Activated CD4-positive, alpha-beta T cell treated with anti-CD3 and anti-CD28 coated beads, Interleukin-2, amount 50 U/mL, for 24 hours (primary cell): Measurements from ENCODE around the gene ABI3.

ENCODE experiments used
- DNase-seq, 2 donors: peaks; one replicate each; pipeline ENCODE4 v3.0.0-alpha.2; 2020; ENCODE audit warnings: low read depth in 1 of 2, low spot score in 1 of 2

Gene ABI3

DNA sequence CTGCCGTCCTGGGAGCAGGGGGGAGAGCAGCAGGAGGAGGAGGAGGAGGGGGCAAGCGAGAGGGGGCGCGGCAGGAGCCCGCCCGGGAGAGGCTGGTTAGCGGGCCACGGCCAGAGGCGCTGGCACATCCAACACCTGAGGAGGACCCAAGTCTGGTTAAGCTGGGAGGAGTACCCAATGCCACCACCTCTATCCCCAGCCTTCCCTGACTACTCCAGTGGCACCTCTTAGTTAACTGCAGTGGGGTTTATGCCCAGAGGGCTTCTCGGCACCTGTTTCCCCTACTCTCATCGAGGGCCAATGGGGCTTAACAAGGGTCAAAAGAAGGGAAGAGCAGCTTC is 14.5 kb downstream of the ABI3 start:
- no peak for DNase-seq

DNA sequence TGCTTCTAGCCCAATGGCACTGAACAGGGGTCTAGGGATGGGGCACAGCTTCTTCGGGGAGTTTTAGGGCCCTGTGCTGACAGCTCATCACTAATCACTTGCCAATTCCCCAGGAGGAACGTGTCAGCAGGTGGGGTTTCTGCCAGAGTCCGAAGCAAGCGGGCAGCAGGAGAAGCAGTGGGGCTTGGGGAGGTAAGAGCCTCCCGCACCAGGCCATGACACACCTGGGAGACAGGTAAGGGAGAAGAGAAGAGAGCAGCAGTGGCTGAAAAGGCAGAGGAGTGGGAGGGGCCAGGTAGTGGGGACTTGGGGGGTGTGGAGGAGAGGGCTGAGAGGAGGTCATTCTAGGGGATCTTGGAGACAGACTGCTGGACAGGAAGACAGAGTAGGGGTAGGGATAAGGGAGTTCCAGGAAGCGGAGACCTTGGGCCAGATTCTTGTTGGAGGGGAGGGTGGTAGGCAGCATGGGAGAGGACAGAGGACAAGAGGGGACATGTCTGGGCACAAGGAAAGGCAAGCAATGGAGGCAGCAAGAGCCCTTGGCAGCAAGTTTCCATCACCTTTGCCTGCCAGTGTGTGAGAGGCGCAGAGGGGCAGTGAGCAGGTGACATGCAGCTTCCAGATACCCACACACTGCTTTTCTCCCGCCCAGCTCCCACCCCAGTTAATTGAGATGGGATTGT is 15.2 kb downstream of the ABI3 start:
- DNase-seq = no peak

DNA sequence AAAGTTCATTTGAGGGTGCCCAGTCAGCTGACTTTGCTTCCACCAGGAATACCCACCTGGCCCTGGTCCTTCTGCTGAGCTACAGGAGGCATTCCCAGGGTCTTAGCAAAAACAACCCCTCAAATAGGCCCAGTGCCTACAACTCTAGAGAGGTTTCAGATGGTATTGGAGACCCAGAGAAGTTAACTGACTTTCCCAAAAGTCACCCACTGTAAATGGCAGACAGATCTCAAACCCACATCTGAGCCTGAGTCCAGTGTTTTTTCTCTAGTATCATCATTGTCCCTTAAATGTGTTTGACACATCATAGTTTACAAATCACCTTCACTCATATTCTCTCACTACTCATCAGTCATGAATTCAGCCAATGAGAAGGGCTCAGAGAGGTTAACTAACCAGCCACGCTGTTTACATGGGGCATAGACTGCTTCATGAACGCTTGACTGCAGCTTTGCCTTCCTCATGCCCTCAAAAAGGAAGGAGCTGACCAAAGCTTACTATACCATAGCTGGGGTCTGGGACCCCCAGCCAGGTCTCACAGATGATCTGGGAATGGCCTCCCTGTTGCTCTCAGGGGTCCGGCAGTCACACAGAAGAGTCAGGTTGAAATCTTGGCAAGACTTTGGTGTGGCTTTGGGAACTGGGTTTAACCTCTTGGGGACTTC is 16.4 kb downstream of the ABI3 start:
- no peak for DNase-seq

DNA sequence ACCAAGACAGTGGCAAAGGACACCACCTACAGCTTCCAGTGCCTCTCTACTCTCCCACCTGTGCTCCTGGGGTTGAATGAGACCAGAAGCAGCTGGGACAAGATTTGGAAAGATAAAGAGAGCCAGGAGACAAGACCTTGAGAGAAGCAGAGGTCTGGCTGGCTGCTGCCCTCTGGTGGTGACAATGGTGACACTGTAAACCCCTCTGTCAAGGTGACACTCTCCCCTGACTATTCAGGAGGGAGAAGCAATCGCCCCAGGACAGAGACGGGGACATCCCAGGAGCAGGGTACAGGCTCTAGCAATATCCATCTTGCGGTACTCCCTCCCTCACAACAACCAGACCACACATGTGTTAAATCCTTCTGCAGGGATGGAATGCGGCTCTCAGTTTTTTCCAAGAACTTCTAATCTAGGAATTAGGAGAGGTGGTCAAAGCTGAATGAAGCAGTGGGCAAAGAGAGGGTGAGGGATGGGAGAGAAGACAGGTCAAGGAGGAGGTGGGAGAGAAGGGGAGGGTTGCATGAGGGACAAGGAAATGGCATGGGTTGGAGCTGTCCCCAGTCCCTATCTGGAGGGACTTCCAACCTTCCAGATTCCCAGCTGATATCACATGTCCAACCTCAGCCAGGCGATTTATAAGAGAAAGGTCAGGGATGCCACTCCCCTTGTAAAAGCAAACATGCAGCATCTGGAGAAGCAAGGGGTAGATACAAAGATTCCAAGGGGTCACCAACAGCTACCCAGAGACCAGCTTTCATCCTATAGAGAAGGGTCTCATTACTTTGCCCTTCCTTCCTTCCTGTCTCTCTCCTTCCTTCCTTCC is 17.1 kb downstream of the ABI3 start:
- peak; percentile 58 to 67 for DNase-seq

DNA sequence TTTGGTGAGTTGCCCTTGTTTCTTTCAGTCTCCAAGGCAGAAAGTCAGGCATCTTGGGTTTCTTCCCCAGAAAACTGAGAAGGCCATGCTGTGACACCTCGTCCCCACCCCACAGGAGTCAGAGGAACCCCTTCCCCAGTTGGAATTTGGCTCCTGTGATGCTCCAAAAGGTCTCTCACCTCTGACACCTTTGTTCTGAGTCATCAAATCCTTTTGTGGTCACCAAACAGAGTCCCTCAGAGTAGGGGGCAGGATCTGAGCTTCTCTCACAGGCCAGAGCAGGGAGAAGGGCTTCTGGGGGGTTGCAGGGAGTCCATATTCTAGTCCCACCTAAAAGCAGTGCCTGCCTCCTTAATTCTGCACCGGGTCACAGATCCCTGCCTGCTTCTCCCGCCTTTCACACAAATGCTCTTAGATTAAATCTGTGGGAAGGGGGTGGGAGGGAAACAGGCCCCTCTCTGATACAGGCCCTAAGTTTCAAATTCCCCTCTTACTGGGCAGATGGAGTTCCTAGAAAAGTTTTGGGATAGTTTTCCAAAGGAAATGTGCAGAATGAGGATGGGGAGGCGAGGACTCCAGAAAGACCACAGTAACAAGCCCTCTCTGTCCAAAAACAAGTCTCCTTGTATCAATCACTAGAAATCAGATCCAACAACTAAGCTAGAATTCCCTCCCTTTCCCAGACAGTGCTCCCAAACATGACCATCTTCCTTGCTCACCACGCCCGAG is 18.7 kb downstream of the ABI3 start:
- DNase-seq = no peak

DNA sequence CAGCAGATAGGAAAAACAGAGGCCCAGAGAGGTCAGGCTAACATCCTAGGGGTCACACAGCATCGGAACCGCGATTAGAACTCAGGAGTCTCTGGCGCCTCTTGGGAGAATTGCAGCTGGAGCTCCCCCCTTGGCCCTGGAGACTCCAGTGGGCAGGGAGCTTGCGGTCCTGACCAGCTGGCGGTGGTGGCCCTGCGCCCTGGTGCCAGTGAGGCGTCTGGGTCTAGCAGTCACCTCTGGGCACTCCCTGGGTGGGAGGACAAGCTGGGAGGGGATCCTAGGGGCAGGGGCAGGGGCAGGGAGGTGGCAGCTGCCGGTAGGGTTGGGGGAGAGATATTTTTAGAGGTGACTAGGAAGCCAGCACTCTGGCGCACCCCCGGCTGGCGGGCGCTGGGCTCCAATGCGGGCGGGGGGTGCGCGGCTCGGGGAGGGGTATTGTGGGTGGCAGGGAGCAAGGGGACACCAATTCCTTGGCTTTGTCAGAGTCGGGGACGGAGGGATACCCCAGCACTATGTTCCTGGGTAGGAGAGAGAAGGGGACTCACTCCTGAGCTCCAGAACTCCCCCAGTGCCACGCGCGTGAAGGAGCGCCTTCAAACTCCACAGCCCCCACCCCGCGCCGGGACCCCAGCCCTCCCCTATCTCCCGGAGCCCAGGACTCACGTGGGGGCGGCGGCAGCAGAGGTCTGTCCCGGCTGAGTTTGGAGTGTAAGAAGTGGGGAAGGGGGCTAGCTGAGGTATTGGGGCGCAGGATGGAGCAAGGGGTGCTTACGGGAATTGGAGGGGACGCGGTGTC is 19.5 kb downstream of the ABI3 start:
- no peak for DNase-seq

DNA sequence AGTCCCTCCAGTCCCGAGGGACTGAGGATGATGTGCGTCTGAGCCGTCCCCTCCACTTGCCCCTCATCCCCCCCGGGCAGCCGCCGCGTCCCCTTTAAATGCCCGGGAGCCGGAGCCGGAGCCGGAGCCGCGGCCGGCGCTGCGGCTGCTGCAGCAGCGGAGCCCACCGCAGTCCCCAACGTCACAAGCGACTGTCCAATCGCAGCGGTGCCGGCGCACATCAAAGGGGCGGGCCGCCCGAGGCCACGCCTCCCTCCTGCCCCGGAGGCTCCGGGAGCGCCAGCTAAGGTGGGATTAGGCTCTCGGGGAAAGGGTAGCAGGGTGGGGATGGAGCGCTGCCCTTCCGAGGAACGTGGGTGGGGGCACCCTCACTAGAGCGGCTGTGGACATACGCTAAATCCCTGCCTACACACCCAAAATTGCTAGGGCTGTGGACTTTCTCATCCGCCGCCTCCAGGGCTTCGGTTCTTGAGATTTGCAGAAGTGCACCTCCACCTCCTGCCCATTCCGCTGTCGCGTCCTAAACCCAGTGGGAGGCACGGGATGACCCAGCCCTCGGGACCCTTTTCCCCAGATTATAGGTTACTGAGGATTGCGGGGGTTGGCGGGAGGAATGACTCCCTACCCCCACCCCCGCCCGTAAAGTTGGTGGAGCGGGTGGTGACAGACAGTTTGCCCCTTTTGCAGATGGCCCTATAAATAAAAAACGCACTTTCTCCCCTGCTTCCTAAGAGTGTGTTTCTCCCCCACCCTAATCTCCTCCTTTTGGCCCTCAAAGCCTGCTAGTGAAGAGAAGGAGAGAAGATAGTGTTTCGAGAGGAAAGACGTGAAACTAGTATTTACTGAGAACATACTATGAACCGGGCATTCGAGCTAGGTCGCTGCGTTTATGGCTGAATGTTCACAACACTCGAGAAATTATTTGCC is 20.4 kb downstream of the ABI3 start, which contains the start of gene PHOSPHO1:
Gene PHOSPHO1 (minus strand): TSS at position 152 of the 927 bp plus-strand sequence. CDS start 4,096 bp downstream, outside the sequence.
- peak; percentile 68 to 75 for DNase-seq

DNA sequence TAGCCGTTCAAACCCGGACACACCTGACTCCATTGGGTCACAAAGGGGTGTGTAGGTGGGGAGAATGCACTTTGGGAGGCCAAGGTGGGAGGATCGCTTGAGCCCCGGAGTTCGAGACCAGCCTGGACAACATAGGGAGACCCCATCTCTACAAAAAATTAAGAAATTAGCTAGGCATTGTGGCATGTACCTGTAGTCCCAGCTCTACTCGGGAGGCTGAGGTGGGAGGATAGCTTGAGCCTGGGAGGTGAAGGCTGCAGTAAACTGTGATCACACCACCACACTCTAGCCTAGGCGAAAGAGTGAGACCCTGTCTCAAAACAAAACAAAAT is 21.0 kb downstream of the ABI3 start:
- DNase-seq = no peak

DNA sequence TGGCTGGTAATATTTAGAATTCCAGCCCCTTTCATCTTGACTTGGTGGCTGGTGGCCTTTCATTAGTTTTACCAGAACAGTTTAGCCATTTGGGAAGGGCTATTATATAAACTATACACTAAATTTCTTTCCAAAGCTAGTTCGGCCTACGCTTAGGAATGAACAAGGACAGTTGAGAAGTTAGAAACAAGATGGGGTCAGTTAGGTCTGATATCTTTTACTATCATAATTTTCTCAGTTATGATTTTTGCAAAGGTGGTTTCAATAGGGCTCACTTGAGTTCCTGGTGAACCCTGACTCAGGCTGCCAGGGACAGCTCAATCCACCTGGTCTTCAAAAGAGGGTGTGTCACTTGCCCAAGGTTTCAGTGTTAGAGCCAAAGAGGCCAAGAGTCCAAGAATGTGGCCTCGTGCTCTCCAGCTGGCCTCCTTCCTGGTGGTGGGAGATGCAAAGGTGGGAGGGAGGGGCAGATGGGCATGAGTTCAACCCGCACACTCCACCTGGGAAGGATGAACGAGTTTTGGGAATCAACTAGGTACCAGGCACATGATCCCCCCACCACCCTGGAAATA is 24.1 kb downstream of the ABI3 start:
- no peak for DNase-seq

DNA sequence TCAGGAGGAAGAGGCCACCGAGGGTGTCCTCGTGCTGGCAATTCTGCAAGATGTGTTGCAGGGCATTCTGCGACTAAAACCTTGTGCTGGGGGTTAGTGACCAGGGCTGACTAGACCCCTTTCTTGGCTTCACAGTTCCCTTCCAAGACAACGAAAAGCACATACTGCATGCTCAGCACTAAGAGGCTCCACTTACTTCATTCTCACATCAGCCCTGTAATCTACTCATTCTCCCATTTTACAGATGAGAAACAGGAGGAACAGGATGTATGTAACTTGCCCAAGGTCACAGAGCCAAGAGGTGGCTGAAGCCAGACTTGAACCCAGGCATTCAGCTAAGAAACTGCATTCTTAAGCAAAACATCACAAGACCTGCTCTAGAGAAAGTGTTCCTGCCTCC is 25.4 kb downstream of the ABI3 start:
- DNase-seq = no peak

DNA sequence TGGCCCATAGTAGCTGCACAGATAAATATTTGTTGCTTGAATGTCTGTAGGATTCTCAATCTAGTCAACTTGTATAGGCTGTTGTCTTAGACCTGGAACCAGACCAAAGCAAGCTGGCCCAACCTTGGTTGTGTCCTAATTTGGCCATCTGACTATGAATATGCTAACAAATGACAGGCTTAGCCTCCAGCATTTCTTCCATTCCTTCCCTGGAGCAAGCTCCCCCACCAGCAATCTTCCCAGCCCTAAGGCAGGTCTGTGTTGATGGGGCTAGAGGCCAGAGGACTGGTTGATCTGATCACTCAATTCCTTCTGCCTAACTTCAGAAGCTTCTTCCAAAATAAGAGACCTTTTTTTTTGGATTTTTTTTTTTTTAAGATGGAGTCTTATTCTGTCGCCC is 29.5 kb downstream of the ABI3 start:
- no peak for DNase-seq

DNA sequence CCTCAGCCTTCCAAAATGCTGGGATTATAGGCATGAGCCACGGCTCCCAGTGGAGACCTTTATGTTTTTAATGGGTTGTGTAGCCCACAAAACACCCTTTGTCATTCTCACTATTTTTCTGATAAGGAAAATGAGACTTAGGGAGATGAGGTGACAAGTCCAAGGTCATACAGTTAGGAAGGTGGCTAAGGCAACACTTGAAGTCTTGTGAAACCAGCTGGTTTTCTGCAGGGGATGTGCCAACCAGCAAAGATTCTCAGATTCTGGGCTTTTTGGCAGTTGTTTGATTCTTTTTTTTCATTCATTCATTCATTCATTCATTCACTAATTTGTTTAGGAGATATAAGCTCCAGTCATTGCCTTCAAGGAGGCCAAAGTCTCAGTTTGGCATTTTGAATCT is 30.1 kb downstream of the ABI3 start:
- DNase-seq = no peak

DNA sequence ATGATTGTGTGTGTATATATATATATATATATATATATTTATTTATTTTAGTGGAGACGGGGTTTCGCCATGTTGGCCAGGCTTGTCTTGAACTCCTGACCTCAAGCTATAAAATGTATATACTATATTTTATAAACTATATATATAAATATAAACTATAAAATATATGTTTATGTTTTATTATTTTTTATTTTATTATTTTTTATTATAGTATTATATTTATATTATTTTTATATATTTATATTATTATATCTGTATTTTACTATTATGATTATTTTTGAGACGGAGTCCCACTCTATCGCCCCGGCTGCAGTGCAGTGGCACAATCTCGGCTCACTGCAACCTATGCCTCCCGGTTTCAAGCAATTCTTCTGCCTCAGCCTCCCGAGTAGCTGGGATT is 30.5 kb downstream of the ABI3 start:
- no peak for DNase-seq

DNA sequence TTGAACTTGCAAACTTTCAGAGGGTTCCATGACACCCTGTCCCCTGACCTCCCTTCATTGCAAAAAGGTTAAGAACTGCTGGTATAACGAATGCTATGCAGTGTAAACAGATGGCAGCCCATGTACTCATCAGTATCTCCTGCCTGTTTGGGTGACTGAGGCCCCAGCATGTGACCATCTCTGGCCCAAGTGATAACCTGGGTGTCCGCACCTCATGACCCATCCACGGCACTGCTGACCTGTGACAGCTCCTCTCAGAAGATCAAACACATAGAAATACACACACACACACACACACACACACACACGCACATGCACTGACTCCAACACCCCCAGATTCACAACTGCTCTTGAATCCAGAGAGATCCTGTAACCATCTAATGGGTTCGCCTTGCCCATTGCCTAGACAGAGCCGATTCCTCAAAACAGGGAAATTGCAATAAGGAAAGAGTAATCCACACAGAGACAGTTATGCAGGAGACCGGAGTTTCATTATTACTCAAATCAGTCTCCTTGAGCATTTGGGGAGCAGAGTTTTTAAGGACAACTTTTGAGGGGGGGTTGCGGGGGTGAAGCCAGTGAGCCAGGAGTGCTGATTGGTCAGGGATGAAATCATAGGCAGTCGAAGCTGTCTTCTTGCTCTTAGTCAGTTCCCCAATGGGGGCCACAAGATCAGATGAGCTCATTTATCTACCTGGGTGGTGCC is 31.3 kb downstream of the ABI3 start:
- no peak for DNase-seq

DNA sequence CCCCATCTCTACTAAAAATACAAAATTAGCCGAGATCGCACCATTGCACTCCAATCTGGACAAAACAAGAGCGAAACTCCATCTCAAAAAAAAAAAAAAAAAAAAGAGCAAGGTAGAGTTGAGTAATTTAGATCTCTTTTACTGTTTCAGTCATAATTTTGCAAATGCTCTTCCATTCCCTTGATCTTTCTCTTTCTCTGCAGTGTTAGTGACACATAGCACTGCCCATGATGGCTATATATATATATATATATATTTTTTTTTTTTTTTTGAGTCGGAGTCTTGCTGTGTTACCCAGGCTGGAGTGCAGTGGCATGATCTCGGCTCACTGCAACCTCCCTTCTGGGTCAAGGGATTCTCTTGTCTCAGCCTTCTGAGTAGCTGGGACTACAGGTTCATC is 32.3 kb downstream of the ABI3 start:
- DNase-seq = no peak

DNA sequence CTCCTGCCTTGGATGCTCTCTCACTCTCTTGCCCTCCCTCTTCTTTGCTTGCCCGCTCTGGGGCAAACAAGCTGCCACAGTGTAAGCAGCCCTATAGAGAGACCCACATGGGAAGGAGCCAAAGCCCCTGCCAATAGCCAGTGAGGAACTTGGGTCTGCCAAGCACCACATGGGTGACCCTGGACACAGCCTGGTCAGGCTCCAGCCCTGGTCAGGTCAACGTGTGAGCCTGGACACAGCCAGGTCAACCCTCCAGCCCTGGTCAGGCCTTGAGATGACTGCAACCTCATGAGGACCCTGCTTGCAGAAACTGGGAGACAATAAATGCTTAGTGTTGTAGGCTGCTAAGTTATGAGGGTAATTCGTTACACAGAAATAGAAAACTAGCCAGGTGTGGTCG is 34.3 kb downstream of the ABI3 start:
- DNase-seq = no peak

DNA sequence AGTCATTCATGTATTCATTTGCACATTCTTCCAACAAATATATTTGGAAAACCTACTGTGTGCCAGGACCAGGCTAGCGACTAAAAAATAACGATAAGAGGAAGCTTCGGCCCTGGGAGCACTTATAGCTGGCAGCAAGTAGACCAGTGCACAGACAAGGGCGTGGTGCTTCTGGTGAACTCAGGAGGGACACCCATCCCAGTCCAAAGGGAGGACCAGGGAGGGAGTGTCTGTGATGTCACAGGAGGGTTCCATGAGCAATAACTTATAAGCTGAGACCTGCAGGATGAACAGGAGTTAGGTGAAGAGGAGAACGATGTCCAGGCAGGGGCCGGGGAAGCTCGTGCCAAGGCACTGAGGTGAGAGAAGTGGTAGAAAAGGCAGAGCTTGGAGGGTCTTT is 37.4 kb downstream of the ABI3 start:
- DNase-seq = no peak

DNA sequence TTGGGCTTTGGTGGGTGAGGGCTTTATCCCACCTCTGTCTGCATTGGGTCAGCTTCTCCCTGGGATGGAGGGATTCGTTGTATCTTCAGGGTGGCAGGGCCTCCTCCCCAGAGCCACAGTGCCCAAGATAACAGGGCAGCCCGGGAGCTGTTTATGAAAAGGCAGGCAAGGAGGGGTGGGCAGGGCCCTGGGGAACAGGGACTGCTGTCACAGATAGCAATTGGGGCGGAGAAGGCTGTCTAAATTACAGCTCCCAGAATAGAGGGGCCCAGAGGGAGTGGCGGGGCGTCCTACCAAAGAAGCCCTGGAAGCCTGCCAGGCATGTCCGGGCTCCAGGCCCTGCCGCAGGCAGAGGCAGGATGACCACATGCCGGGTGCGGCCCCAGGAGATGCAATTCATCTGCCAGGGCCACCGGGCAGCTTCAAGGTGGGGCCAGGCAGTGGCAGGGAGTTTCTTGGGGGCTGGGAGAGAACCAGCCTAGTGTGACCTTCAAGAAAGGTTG is 38.8 kb downstream of the ABI3 start:
- no peak for DNase-seq
